OCI-LY7 (cell line): ENCODE data around the gene TET3. TPM values are rescaled to one million over a fixed set of nuclear protein-coding genes. Genes with fewer than 3 reads are reported as not detected.
A peak's percentile ranks its signal among the peaks of the same experiment; 100 is the strongest.

Experiments
- BruUV-seq: library from RNA; stranded (reverse); fragments of 400-500 nt; replicated peaks from 2 replicates; lab custom pipeline; 2021; lab: Mats Ljungman, UMichigan
- CTCF ChIA-PET: fragments of 300-600 bp; sonication (Branson Sonifier 250); formaldehyde crosslinking; loops from one replicate; lab custom pipeline; 2022; ENCODE audit warnings: antibody characterized with exemption; ENCODE audit not compliant: unreplicated experiment; lab: Charles Lee
- POLR2A ChIA-PET: fragments of 300-600 bp; sonication (Branson Sonifier 250); formaldehyde crosslinking; loops from one replicate; lab custom pipeline; 2022; ENCODE audit warnings: antibody characterized with exemption; lab: Charles Lee
- DNase-seq: peaks from one replicate; pipeline ENCODE4 v3.0.0-alpha.2; 2015; ENCODE audit warnings: low spot score
- H2AFZ ChIP-seq: fragments of 200-600 bp; sonication (generic), shearing (Covaris generic); 2 replicates; pipeline ENCODE4 v1.6.1; 2014; ENCODE audit warnings: mild to moderate bottlenecking, antibody characterized with exemption, low read length, moderate library complexity
- H3K27ac ChIP-seq: fragments of 200-600 bp; sonication (generic); 2 replicates; pipeline ENCODE4 v1.5.1; 2014; ENCODE audit warnings: mixed run types, low read depth, mild to moderate bottlenecking, moderate library complexity, low read length, inconsistent platforms; ENCODE audit not compliant: poor library complexity, severe bottlenecking
- H3K36me3 ChIP-seq: fragments of 200-600 bp; sonication (generic); 2 replicates; pipeline ENCODE4 v1.6.1; 2014; ENCODE audit warnings: mild to moderate bottlenecking, antibody characterized with exemption, low read length, moderate library complexity, mixed read lengths; ENCODE audit not compliant: insufficient read depth
- H3K4me1 ChIP-seq: fragments of 200-600 bp; sonication (generic); 2 replicates; pipeline ENCODE4 v1.5.1; 2014; ENCODE audit warnings: mild to moderate bottlenecking, low read length; ENCODE audit not compliant: insufficient read depth, poor library complexity, severe bottlenecking
- H3K4me2 ChIP-seq: fragments of 200-600 bp; sonication (generic); 2 replicates; pipeline ENCODE4 v1.6.1; 2014; ENCODE audit warnings: mild to moderate bottlenecking, low read length
- H3K4me3 ChIP-seq: fragments of 200-600 bp; sonication (generic); 2 replicates; pipeline ENCODE4 v1.5.1; 2014; ENCODE audit warnings: mild to moderate bottlenecking, low read depth, low read length; ENCODE audit not compliant: poor library complexity, severe bottlenecking
- H3K79me2 ChIP-seq: fragments of 200-600 bp; sonication (generic); 2 replicates; pipeline ENCODE4 v1.6.1; 2016; ENCODE audit warnings: low read depth, mild to moderate bottlenecking, low read length, moderate library complexity, mixed read lengths; ENCODE audit not compliant: insufficient read depth
- H3K9me2 ChIP-seq: fragments of 200-600 bp; sonication (generic); 2 replicates; pipeline ENCODE4 v1.6.1; 2016; ENCODE audit warnings: mild to moderate bottlenecking, low read length, mixed read lengths; ENCODE audit not compliant: insufficient read depth
- H3K9me3 ChIP-seq: fragments of 200-600 bp; sonication (generic); 2 replicates; pipeline ENCODE4 v1.6.1; 2014; ENCODE audit warnings: mild to moderate bottlenecking, mixed run types, low read length, mixed read lengths
- H4K20me1 ChIP-seq: fragments of 200-600 bp; sonication (generic); 2 replicates; pipeline ENCODE4 v1.6.1; 2014; ENCODE audit warnings: mild to moderate bottlenecking, antibody characterized with exemption, low read length, moderate library complexity, mixed read lengths; ENCODE audit not compliant: insufficient read depth
- CTCF ChIP-seq: fragments of 200-600 bp; sonication (generic); conservative IDR thresholded peaks from 2 replicates; pipeline ENCODE4 v1.5.1; 2014; ENCODE audit warnings: mild to moderate bottlenecking, antibody characterized with exemption, low read length, moderate library complexity, mixed read lengths
- EZH2phosphoT487 ChIP-seq: fragments of 200-600 bp; sonication (generic); IDR thresholded peaks from 2 replicates; pipeline ENCODE4 v1.6.1; 2018; ENCODE audit warnings: low read depth, borderline replicate concordance, mild to moderate bottlenecking, mixed run types, antibody characterized with exemption, low read length, moderate library complexity, mixed read lengths
- intact Hi-C: fragments of 100-400 bp; cut with micrococcal nuclease; formaldehyde crosslinking; loops from one replicate; pipeline ENCODE4 v1.10.0; 2022; ENCODE audit not compliant: unreplicated experiment
- total RNA-seq, 2 experiments: library from RNA; depleted of rRNA in 1 of 2; stranded (reverse); fragments of >200 nt in 1 of 2; shearing (Covaris generic) in 1 of 2; gene quantifications; 2 replicates each; pipeline ENCODE4 v1.2.3, GENCODE V29; 2014 to 2022

Gene TET3
- total RNA-seq, 2 experiments from 2014 or later: 14.7 to 25.2 TPM

- ChIA-PET POLR2A (interaction anchor here (0.5 kb wide), 1 partner anchor 55 kb away, joined by 5 read pairs; no protein-coding TSS in a partner anchor), CTCF (no interaction called here)
- H3K4me1 ChIP-seq: peaks cover 64% of the 10 kb centered on the region
- peaks cover 49% of the 10 kb centered on the region for H3K79me2 ChIP-seq
- peak overlapping the region; percentile 85 for H3K4me2 ChIP-seq
- H2AFZ ChIP-seq: peak overlapping the region; percentile 6; the same call in 1 of the 2 replicates
- peak; percentile 69 for DNase-seq
- intact Hi-C loops: loop anchor here (2.0 kb wide), 1 partner anchor 47 kb away; no protein-coding TSS in a partner anchor
- BruUV-seq: no TSS peak
- peak overlapping the region; percentile 49 for H3K27ac ChIP-seq
- peaks cover 44% of the 10 kb centered on the region for H3K36me3 ChIP-seq
- no peaks in the 10 kb centered on the region for H4K20me1 ChIP-seq
- no peak for TF ChIP-seq EZH2phosphoT487
- TF ChIP-seq CTCF: no peak
- no peaks in the 10 kb centered on the region for H3K9me2 ChIP-seq
- peak overlapping the region; percentile 67 for H3K4me3 ChIP-seq
- H3K9me3 ChIP-seq: no peaks in the 10 kb centered on the region
Measured at GRCh38 chr2:73985308-73986084, 786 bp downstream of the TET3 start.

- DNase-seq: peak; percentile 43
- peak overlapping the region; percentile 6; the same call in 1 of the 2 replicates for H2AFZ ChIP-seq
- H3K4me3 ChIP-seq: peak overlapping the region; percentile 67
- H3K27ac ChIP-seq: peak overlapping the region; percentile 49
- BruUV-seq: no TSS peak
- peaks cover 50% of the 10 kb centered on the region for H3K36me3 ChIP-seq
- H3K79me2 ChIP-seq: peaks cover 56% of the 10 kb centered on the region
- no peaks in the 10 kb centered on the region for H3K9me3 ChIP-seq
- H3K9me2 ChIP-seq: no peaks in the 10 kb centered on the region
- CTCF ChIA-PET: no interaction called here
- H3K4me2 ChIP-seq: peak overlapping the region; percentile 85
- intact Hi-C loops: loop anchor here (2.0 kb wide), 1 partner anchor 47 kb away; no protein-coding TSS in a partner anchor
- POLR2A ChIA-PET: interaction anchor here (0.7 kb wide), 1 partner anchor 56 kb away, joined by 5 read pairs; no protein-coding TSS in a partner anchor
- no peaks in the 10 kb centered on the region for H4K20me1 ChIP-seq
- H3K4me1 ChIP-seq: peaks cover 57% of the 10 kb centered on the region
- TF ChIP-seq CTCF: no peak
- TF ChIP-seq EZH2phosphoT487: no peak
Measured at GRCh38 chr2:73986085-73986681, 1.5 kb downstream of the TET3 start.
